ENCODE data around the gene KIF3B. TPM values are rescaled to one million over a fixed set of nuclear protein-coding genes. Genes with fewer than 3 reads are reported as not detected.

KIF3B gene
- total RNA-seq, 1 experiment from 2014 or later: 21.7 TPM

GRCh38 chr20:32364554-32365208, 87.2 kb downstream of the KIF3B start:
- POLR2A ChIA-PET: interaction anchor here (0.7 to 1.3 kb wide), 4 partner anchors 20 to 121 kb away, joined by 3 to 4 read pairs (median 3); no protein-coding TSS in a partner anchor
- no TSS peak for BruUV-seq (replicated peaks)
- H3K4me1 Mint-ChIP-seq (ENCODE audit: insufficient read depth, unreplicated experiment): peaks cover 42% of the 10 kb centered on the region
- TF ChIP-seq, protein P1, sequence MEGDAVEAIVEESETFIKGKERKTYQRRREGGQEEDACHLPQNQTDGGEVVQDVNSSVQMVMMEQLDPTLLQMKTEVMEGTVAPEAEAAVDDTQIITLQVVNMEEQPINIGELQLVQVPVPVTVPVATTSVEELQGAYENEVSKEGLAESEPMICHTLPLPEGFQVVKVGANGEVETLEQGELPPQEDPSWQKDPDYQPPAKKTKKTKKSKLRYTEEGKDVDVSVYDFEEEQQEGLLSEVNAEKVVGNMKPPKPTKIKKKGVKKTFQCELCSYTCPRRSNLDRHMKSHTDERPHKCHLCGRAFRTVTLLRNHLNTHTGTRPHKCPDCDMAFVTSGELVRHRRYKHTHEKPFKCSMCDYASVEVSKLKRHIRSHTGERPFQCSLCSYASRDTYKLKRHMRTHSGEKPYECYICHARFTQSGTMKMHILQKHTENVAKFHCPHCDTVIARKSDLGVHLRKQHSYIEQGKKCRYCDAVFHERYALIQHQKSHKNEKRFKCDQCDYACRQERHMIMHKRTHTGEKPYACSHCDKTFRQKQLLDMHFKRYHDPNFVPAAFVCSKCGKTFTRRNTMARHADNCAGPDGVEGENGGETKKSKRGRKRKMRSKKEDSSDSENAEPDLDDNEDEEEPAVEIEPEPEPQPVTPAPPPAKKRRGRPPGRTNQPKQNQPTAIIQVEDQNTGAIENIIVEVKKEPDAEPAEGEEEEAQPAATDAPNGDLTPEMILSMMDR (IDR thresholded peaks at IDR 0.05; ENCODE audit: unreplicated experiment): no peak
- no peaks in the 10 kb centered on the region for H3K9me3 Mint-ChIP-seq (ENCODE audit: unreplicated experiment)
- no peak for DNase-seq (ENCODE audit: unreplicated experiment)
- no peak overlapping the region for H3K4me3 Mint-ChIP-seq (ENCODE audit: unreplicated experiment)
- intact Hi-C loops (cut with micrococcal nuclease): no loop called here
- peak overlapping the region; percentile 4 for H3K27ac Mint-ChIP-seq (ENCODE audit: low read depth, unreplicated experiment)
- no peaks in the 10 kb centered on the region for H3K27me3 Mint-ChIP-seq (ENCODE audit: insufficient read depth, unreplicated experiment)
- peaks cover 22% of the 10 kb centered on the region for H3K36me3 Mint-ChIP-seq (ENCODE audit: insufficient read depth, unreplicated experiment)
- CTCF ChIA-PET: interaction anchor here (1.2 kb wide), 1 partner anchor 8 kb away, joined by 3 read pairs; no protein-coding TSS in a partner anchor

DNA sequence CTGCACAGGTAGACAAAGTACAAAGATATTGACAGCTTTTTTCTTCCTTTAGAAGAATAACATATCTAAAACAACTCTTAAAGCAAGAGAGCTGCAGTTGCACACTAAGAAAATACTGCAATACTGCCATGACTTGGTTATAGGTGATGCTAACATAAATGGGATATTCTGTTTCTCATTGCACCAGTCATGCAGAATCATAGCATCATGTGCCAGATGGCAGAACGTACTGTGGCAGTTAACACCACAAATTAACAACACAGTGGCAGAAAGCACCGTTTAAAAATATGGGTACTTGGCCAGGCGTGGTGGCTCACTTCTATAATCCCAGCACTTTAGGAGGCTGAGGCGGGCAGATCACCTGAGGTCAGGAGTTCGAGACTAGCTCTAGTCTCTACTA, 88.1 kb downstream of the KIF3B start:
- ChIA-PET CTCF (interaction anchor here (1.0 kb wide), 1 partner anchor 45 kb away, joined by 4 read pairs; no protein-coding TSS in a partner anchor), POLR2A (interaction anchor here (0.6 to 1.3 kb wide), 3 partner anchors 21 to 120 kb away, joined by 3 to 4 read pairs (median 4); no protein-coding TSS in a partner anchor)
- no TSS peak for BruUV-seq (replicated peaks)

DNA sequence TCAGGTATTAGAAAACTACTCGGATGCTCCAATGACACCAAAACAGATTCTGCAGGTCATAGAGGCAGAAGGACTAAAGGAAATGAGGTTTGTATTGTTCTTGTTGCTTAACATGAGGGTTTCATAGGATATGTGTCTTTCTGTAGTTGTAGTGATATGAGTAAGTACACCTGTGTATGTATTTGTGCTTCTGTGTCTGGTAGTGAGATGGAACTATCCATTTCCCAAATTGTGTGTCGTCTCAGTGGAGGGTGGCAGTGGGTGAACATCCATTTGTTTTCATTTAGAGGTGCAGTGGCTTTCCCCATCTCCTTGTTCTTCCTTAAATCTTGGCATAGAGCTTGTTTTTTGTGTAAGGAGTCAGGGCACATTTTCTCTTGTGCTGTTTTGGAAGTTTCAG, 88.9 kb downstream of the KIF3B start:
- Mint-ChIP-seq H3K27ac (ENCODE audit: low read depth, unreplicated experiment) (no peak overlapping the region), H3K4me1 (ENCODE audit: insufficient read depth, unreplicated experiment) (peaks cover 40% of the 10 kb centered on the region), H3K4me3 (ENCODE audit: unreplicated experiment) (no peak overlapping the region), H3K27me3 (ENCODE audit: insufficient read depth, unreplicated experiment) (no peaks in the 10 kb centered on the region), H3K9me3 (ENCODE audit: unreplicated experiment) (no peaks in the 10 kb centered on the region), H3K36me3 (ENCODE audit: insufficient read depth, unreplicated experiment) (peaks cover 35% of the 10 kb centered on the region)
- CTCF ChIA-PET: interaction anchor here (0.6 to 1.0 kb wide), 2 partner anchors 44 to 449 kb away, joined by 3 to 4 read pairs; no protein-coding TSS in a partner anchor
- TF ChIP-seq, protein P1 (IDR thresholded peaks at IDR 0.05; ENCODE audit: unreplicated experiment): no peak
- no TSS peak for BruUV-seq (replicated peaks)
- POLR2A ChIA-PET: no interaction called here
- no peak for DNase-seq (ENCODE audit: unreplicated experiment)
- intact Hi-C loops (cut with micrococcal nuclease): no loop called here

More for the DNA sequence above, 88.1 kb downstream of the KIF3B start:
- peaks cover 30% of the 10 kb centered on the region for H3K36me3 Mint-ChIP-seq (ENCODE audit: insufficient read depth, unreplicated experiment)
- no peaks in the 10 kb centered on the region for H3K27me3 Mint-ChIP-seq (ENCODE audit: insufficient read depth, unreplicated experiment)
- TF ChIP-seq, protein P1 (IDR thresholded peaks at IDR 0.05; ENCODE audit: unreplicated experiment): no peak
- no peak overlapping the region for H3K27ac Mint-ChIP-seq (ENCODE audit: low read depth, unreplicated experiment)
- H3K9me3 Mint-ChIP-seq (ENCODE audit: unreplicated experiment): no peaks in the 10 kb centered on the region
- intact Hi-C loops (cut with micrococcal nuclease): no loop called here
- H3K4me1 Mint-ChIP-seq (ENCODE audit: insufficient read depth, unreplicated experiment): peaks cover 40% of the 10 kb centered on the region
- no peak overlapping the region for H3K4me3 Mint-ChIP-seq (ENCODE audit: unreplicated experiment)
- DNase-seq (ENCODE audit: unreplicated experiment): no peak

DNA sequence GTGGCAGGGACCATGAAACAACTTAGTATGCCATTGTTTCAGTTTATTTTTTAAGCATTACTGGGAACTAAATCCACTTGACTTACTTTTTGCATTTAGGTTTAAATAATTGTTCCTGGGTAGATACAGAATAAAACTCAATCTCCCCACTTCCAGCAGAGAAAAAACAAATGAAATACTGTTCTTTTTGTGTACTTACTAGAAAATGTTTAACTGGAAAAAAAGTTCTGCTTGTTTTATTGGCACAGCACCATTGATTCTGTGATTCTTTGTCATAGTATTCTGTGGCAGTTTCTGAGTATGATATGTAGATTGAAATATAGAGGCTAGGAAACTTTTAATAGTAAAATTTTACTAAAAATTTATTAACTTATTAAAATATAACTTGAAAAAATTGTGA, 90.9 kb downstream of the KIF3B start:
- TF ChIP-seq, protein P1 (IDR thresholded peaks at IDR 0.05; ENCODE audit: unreplicated experiment): no peak
- intact Hi-C loops (cut with micrococcal nuclease): no loop called here
- H3K4me1 Mint-ChIP-seq (ENCODE audit: insufficient read depth, unreplicated experiment): peaks cover 31% of the 10 kb centered on the region
- no peak overlapping the region for H3K4me3 Mint-ChIP-seq (ENCODE audit: unreplicated experiment)
- ChIA-PET POLR2A (interaction anchor here (1.0 to 8.2 kb wide), 3 partner anchors 9 to 115 kb away, joined by 3 to 51 read pairs (median 4); partner anchors contain the start of gene ASXL1), CTCF (interaction anchor here (0.6 to 1.4 kb wide), 2 partner anchors 9 to 26 kb away, joined by 4 to 6 read pairs; no protein-coding TSS in a partner anchor)
- H3K27me3 Mint-ChIP-seq (ENCODE audit: insufficient read depth, unreplicated experiment): no peaks in the 10 kb centered on the region
- H3K27ac Mint-ChIP-seq (ENCODE audit: low read depth, unreplicated experiment): no peak overlapping the region
- H3K9me3 Mint-ChIP-seq (ENCODE audit: unreplicated experiment): no peaks in the 10 kb centered on the region
- H3K36me3 Mint-ChIP-seq (ENCODE audit: insufficient read depth, unreplicated experiment): peaks cover 36% of the 10 kb centered on the region
- DNase-seq (ENCODE audit: unreplicated experiment): no peak
- no TSS peak for BruUV-seq (replicated peaks)
